M059J (cell line): ENCODE measurements around the gene MMEL1. TPM values are rescaled to one million over a fixed set of nuclear protein-coding genes. Genes with fewer than 3 reads are reported as not detected.

Experiments used
- DNase-seq: peaks from one replicate; pipeline ENCODE4 v3.0.0-alpha.2; 2012; ENCODE audit warnings: low read depth
- total RNA-seq: library from RNA; depleted of rRNA; stranded (reverse); fragments of >200 nt; shearing (Covaris generic); gene quantifications from 2 replicates; pipeline ENCODE4 v1.2.3, GENCODE V29; 2014; rRNA removed

Gene MMEL1
- total RNA-seq, 1 experiment from 2014 or later, result not detected

DNA sequence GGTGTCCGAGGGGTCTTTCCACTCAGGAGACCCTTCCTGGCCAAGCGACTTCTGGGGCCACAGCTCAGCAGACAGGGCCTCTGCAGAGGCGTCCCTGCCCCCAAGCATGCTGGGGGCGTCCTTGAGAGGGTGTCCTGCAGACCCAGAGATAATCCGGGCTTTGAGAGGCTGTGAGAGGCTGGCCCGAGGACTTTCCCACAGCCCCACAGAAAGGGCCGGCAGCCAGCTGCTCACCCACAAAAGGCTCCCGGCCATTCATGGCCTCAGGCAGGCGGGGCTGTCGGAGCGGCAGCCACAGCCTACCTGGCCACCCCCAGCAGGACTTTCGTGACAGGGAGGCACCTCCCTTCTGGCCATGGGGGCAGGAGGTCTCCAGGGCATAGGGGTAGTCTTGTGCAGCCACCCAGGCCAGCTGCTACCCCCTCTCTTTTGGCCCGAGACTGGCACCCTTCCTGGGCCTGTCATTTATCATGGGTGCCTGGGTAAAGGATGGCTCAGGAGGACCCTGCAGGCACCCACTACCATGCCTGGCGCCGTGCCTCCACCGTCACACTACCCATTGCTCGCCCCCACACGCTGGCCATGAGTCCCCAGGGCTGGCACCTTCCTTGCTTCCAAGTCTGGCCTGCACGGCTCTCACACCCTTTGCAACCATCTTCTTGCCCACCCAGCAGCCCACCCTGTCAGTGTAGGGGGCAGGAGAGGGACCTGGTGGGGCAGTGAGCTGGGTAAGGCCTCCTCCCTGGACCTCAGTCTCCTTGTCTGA is 87.8 kb downstream of the MMEL1 start:
- DNase-seq, result peak; percentile 57

- DNase-seq, result no peak
Measured at GRCh38 chr1:2544093-2544874, 88.5 kb downstream of the MMEL1 start.

- peak; percentile 50 for DNase-seq
Measured at GRCh38 chr1:2543543-2544092, 89.2 kb downstream of the MMEL1 start.

DNA sequence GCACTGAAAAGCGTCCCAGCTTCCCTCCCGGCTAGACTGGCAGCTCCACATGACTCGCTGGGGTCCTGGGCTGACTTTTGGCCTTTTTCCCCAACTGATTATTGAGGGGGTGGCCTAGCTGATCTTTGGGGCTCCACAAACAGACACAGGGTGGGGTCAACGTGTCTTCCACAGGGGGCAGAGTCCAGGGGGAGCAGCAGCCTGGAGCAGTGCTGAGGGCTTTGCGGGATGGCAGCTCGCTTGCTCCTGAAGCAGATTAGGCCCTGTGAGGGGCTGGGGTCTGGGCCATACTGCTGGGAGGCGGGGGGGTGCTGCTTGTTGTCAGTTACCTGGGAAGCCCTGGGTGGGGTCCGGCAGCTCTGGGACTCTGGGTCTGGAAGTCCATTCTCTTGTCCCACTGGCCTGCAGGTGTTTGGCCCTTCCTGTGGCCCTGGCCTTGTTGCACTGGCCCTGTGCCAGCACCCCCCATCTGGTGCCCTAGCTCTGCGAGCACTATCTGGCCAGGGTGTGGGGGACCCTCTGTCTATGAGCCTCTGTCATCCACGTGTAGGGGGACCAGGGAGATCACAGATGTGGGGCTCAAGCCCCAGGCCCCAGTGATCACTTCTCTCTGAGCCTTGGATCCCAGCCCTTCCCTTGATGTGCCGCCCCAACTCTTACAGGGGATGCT is 90.4 kb downstream of the MMEL1 start:
- no peak for DNase-seq

GRCh38 chr1:2541619-2542245 is 91.1 kb downstream of the MMEL1 start:
- DNase-seq, result no peak

DNA sequence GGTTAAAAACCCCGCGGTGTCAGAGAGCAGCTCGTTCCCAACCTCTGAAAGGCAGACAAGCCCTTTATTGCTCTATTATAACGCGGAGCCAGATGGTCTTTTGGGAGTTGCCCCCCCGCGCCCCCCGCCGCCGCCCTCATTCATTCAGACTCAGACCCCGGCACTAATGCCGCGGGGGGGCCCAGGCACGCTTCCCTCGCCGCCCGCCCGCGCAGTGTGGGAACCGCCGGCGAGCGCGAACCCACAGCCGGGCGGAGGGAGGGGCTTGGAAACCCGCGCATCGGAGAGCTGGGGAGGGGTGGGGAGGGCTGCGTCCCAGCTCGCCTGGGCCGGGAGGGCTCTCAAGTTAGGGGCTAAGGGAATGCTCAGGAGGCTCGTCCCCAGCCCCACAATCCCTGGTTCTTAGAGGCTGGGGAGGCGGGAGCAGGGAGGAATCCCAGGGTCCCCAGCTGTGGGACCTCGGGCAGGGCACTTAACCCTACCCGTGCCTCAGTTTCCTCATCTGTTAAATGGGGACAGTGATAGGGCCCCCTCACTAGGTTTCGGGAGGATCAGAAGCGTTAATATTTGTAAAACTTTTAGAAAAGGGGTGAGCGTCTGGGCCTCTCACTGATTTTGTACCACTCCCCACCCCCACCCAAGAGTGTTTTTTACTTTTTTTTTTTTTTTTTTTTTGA is 91.9 kb downstream of the MMEL1 start:
- DNase-seq, result no peak

Other genes with a start within 250 kb of the MMEL1 start
- 6.7 and 11.0 TPM in 2 replicates for gene MORN1, start 241.5 kb downstream of the MMEL1 start, total RNA-seq
- gene RER1, start 241.2 kb downstream of the MMEL1 start, total RNA-seq, result 135 and 233 TPM in 2 replicates
- 18.8 and 31.2 TPM in 2 replicates for gene PEX10, start 220.5 kb downstream of the MMEL1 start, total RNA-seq
- not detected in 2 replicates for gene PLCH2, start 156.7 kb downstream of the MMEL1 start, total RNA-seq
- 9.0 and 18.0 TPM in 2 replicates for gene PANK4, start 106.4 kb downstream of the MMEL1 start, total RNA-seq
- gene HES5, start 102.8 kb downstream of the MMEL1 start, total RNA-seq, result 1.6 TPM in 1 of 2 replicates, not detected in the other
- gene TNFRSF14, start 76.6 kb downstream of the MMEL1 start, total RNA-seq, result 4.6 and 13.9 TPM in 2 replicates
- 12.9 and 17.2 TPM in 2 replicates for gene PRXL2B, start 46.2 kb downstream of the MMEL1 start, total RNA-seq
- gene TTC34, start 168.7 kb upstream of the MMEL1 start, total RNA-seq, result 0.05 and 0.07 TPM in 2 replicates